ENCODE data around the gene THSD1. TPM values are rescaled to one million over a fixed set of nuclear protein-coding genes. Genes with fewer than 3 reads are reported as not detected.

The THSD1 gene
- total and polyA plus RNA-seq, 9 of the 15 experiments (the other 6 are each of a cell fraction or from before 2014, with no cell fraction given), result 0.01 to 0.11 (median 0.04) TPM; not detected in 2

DNA sequence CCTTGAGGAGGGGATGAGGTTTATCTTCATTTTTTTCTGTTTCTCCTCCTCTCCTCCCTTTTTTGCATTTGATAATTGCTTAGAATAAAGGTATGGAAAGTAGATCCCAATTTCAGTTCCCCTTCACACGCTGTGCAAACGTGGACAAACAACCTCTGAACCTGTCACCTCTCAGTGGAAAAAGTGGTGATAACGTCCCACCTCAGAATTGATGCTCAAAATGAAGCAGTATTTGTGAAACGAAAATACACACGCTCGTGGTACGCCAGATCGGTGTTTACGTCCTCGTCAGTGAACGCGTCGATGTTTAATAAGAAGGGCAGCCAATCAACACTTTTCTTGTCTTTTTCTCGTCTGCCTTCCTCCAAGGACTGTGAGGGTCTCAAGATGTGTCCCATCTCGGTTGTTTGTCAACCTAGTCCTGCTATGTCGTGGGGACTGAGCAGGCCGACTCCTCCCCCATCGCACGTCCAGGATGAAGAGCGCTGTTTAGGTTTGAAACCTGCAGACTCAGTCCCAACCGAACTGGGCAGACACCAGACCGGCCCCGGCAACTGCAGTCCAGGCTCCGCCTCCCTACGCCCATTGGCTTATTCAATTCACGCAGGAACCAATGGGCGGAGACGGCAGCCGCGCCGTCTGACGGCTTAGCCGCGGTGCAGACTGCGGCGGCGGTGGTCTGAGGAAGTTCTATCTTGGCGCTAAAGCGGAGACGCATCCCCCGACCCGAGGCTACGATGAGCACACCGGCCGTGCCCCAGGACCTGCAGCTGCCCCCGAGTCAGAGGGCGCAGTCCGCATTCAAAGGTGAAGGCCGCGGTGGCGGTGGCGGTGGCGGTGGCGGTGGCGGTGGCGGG is 49.1 kb upstream of the THSD1 start, which contains the start of gene CKAP2 (continued):
- TF ChIP-seq ZC3H11A (IDR thresholded peaks at IDR 0.05; ENCODE audit: low read depth, low read length) (no peak), ETV1 (tag; conservative IDR thresholded peaks at IDR 0.05; ENCODE audit: low read depth) (no peak), ZNF507 (tag; conservative IDR thresholded peaks at IDR 0.05) (no peak), HDAC6 (IDR thresholded peaks at IDR 0.05; ENCODE audit: low read depth, low read length) (no peak), MLX (CRISPR knock-in tag; conservative IDR thresholded peaks at IDR 0.05) (no peak), ZNF764 (CRISPR knock-in tag; IDR thresholded peaks at IDR 0.05; ENCODE audit: low read depth) (no peak), RFX7 (CRISPR knock-in tag; IDR thresholded peaks at IDR 0.05) (no peak), ARID4B (CRISPR knock-in tag; IDR thresholded peaks at IDR 0.05) (peak; percentile 45; the same call in 1 of the 2 replicates), HDGF (IDR thresholded peaks at IDR 0.05) (peak; percentile 34; the same call in 1 of the 2 replicates), GTF2A2 (tag; IDR thresholded peaks at IDR 0.05) (no peak), BCOR (IDR thresholded peaks at IDR 0.05) (no peak), XRCC5 (IDR thresholded peaks at IDR 0.05; ENCODE audit: low read depth, low read length) (no peak), ZNF212 (CRISPR knock-in tag; IDR thresholded peaks at IDR 0.05) (no peak), NR2C1 (IDR thresholded peaks at IDR 0.05) (no peak), NR2C1 (tag; IDR thresholded peaks at IDR 0.05) (no peak), ZFPM2 (CRISPR knock-in tag; IDR thresholded peaks at IDR 0.05) (no peak)
- TF ChIP-seq, protein P1, sequence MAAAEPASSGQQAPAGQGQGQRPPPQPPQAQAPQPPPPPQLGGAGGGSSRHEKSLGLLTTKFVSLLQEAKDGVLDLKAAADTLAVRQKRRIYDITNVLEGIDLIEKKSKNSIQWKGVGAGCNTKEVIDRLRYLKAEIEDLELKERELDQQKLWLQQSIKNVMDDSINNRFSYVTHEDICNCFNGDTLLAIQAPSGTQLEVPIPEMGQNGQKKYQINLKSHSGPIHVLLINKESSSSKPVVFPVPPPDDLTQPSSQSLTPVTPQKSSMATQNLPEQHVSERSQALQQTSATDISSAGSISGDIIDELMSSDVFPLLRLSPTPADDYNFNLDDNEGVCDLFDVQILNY (CRISPR knock-in tag; IDR thresholded peaks at IDR 0.05), result no peak
- TF ChIP-seq, protein P2, sequence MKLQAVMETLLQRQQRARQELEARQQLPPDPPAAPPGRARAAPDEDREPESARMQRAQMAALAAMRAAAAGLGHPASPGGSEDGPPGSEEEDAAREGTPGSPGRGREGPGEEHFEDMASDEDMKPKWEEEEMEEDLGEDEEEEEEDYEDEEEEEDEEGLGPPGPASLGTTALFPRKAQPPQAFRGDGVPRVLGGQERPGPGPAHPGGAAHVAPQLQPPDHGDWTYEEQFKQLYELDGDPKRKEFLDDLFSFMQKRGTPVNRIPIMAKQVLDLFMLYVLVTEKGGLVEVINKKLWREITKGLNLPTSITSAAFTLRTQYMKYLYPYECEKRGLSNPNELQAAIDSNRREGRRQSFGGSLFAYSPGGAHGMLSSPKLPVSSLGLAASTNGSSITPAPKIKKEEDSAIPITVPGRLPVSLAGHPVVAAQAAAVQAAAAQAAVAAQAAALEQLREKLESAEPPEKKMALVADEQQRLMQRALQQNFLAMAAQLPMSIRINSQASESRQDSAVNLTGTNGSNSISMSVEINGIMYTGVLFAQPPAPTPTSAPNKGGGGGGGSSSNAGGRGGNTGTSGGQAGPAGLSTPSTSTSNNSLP (IDR thresholded peaks at IDR 0.05; ENCODE audit: borderline replicate concordance, low read depth, low read length), result no peak
- TF ChIP-seq, protein P3, sequence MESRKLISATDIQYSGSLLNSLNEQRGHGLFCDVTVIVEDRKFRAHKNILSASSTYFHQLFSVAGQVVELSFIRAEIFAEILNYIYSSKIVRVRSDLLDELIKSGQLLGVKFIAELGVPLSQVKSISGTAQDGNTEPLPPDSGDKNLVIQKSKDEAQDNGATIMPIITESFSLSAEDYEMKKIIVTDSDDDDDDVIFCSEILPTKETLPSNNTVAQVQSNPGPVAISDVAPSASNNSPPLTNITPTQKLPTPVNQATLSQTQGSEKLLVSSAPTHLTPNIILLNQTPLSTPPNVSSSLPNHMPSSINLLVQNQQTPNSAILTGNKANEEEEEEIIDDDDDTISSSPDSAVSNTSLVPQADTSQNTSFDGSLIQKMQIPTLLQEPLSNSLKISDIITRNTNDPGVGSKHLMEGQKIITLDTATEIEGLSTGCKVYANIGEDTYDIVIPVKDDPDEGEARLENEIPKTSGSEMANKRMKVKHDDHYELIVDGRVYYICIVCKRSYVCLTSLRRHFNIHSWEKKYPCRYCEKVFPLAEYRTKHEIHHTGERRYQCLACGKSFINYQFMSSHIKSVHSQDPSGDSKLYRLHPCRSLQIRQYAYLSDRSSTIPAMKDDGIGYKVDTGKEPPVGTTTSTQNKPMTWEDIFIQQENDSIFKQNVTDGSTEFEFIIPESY (CRISPR knock-in tag; IDR thresholded peaks at IDR 0.05), result no peak; the same call in 1 of the 2 replicates

Measured in K562 (cell line).